ENCODE results near the gene PDXP.
"Not testable (repeated sequence)": the region's sequence is repeated elsewhere in the genome, so short reads cannot be mapped to it uniquely, and the experiment has no call there.

PDXP gene

GRCh38 chr22:37647317-37647716 lies 11.2 kb upstream of the PDXP start:
- DNase-seq (ENCODE audit: low read depth), result no peak

GRCh38 chr22:37647928-37648327 lies 10.6 kb upstream of the PDXP start:
- DNase-seq (ENCODE audit: low read depth), result no peak

DNA sequence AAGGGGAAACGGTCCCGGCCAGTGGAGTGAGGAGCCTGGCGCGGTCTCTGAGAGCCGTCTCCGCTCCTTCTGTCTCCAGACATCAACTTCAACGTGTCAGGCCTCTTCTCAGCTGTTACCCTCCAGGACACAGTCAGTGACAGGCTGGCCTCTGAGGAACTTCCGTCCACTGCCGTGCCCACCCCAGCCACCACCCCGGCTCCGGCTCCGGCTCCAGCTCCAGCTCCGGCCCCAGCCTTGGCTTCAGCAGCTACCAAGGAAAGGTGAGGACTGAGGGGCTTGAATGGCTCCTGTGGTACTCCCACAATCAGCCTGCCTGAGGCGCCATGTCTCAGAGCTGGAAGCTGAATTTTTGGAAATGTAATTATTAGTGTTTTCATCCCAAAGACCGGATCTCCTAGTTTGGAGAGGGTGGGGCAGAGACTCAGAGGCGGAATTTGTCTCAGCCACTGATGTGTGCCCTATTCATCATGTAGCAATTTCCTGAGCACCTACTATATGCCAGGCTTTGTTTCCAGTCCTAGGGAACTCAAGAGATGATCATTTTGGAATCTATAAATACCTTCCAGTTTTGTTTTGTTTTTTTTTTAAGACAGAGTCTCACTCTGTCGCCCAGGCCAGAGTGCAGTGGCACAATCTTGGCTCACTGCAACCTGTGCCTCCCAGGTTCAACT lies 7.9 kb upstream of the PDXP start:
- DNase-seq (ENCODE audit: low read depth), result no peak

DNA sequence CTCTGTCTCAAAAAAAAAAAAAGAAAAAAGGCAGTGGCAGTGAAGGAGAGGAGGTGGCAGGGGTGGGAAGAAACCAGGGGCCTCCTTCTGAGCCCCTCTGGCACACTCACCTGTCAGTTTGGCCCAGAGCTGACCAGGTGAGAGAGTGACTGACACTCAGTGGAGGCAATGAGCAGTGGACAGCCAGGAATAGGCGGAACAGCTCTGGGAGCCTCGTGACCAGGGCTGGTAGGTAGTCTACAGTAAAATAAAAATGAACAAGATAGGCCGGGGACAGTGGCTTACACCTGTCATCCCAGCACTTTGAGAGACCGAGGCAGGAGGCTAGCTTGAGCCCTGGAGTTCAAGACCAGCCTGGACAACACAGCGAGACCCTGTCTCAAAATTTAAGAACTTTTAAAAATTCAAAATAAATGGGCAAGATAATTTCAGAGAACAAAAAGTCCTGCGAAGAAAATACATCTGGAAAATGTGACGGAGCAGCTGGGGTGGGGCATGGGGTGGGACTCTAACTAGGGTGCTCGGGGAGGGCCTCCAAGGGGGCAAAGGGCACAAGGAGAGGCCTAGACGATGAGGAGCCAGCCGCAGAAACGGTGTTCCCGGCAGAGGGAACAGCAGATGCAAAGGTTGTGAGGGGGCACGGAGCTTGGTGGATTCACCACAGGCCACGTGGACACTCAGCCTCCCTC lies 3.8 kb upstream of the PDXP start:
- DNase-seq (ENCODE audit: low read depth), result no peak

DNA sequence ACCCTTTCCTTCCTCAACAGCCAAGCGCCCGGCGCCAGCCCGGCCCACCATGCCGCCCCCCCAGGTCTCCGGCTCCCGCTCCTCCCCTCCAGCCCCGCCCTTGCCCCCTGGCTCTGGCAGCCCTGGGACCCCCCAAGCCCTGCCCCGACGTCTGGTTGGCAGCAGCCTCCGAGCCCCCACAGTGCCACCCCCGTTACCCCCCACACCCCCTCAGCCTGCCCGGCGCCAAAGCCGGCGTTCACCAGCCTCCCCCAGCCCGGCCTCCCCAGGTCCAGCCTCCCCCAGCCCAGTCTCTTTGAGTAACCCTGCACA lies 3.3 kb upstream of the PDXP start:
- no peak for DNase-seq (ENCODE audit: low read depth)

DNA sequence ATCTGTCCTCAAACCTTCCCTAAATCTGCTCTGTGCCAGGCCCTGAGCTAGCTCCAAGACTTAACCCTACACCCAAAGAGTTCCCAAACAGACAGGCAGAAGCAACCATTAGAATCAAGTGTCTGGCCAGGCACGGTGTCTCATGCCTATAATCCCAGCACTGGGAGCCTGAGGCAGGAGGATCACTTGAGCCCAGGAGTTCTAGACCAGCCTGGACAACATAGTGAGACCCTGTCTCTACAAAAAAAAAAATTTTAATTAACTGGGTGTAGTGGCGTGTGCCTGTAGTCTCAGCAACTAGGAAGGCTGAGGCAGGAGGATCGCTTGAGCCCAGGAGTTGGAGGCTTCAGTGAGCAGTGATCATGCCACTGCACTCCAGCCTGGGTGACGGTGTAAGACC lies 1.9 kb upstream of the PDXP start:
- not testable (repeated sequence) for DNase-seq (ENCODE audit: low read depth)

DNA sequence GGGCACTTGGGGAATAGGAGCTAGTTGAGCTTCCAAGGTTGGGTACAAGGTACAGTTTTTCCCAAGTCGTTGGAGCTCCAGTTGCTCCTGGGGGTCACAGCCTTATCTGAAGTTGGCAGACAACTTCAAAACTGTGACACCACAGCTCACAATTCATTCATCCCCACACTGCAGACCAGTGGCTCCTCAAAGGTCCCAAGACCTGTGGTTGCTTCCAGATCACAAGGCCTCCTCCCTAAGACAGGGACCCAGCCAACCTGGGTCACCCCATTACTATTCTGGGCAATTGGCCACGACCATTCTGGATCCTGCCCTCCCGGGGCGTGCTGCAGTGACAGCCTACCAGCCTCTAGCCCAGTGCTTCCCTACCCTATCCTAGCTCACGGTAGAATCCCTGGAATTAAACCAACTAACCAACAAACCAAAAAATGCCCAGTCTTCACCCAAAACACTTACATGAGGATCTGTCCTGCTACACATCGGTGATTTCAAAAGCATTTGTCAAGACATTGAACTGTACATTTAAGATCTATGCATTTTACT lies 862 bp upstream of the PDXP start:
- DNase-seq (ENCODE audit: low read depth), result no peak

GRCh38 chr22:37659066-37659896 lies 758 bp downstream of the PDXP start:
- no peak for DNase-seq (ENCODE audit: low read depth)

- DNase-seq (ENCODE audit: low read depth), result no peak
These were observed 1.6 kb downstream of the PDXP start for GRCh38 chr22:37659897-37660708.

- DNase-seq (ENCODE audit: low read depth), result no peak
These were observed 2.2 kb downstream of the PDXP start for GRCh38 chr22:37660709-37661045.

DNA sequence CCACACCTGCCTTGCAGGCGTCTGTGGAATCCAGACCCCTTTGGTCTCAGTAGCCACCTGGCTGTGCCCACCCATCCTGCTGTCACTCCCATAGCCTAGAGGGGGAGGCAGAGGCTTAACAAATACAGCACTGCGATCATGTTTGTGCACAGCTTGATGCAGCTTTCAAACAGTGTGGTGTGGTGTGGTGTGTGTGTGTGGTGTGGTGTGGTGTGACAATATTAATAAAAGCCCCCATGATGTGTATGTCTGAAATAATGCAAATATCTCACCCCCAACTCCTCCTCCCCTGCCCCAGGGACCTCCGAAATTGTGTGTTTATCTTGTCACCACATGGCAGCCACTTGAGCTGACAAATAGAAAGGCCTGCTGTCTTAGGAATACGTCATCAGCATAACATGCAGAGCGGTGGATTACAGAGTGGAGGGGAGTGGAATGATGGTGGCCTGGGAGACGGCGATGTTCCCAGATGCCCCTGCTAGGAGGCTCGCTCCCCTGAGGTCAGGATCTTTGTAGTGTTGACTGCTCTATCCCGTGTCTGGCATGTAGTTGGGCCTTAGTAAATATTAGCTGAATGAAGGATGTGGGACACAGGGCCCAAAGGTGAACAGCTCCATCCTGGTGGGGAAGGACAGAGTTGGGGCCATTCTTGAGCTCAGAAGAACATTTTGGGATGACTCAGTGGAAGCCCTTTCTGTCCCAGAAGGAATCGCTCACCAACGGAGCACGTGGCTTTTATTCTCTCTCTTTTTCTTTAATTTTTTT lies 2.8 kb downstream of the PDXP start:
- no peak for DNase-seq (ENCODE audit: low read depth)

DNA sequence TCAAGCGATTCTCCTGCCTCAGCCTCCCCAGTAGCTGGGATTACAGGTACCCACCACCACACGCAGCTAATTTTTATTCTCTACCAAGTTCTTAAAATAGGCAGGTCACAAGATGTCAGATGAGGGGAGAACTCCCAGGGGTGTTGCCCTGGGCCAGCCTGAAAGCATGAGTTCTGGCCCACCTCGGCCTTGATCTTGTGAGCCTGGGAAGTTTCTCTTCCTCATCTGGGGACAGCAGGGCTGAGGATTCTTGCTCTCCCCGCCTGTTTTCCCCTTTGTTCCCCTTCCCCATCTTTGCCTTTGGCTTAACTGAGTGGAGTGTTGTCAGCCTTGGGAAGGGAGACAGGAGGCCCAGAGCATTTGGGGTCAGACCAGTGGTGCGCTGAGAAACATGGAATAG lies 3.5 kb downstream of the PDXP start:
- no peak for DNase-seq (ENCODE audit: low read depth)

DNA sequence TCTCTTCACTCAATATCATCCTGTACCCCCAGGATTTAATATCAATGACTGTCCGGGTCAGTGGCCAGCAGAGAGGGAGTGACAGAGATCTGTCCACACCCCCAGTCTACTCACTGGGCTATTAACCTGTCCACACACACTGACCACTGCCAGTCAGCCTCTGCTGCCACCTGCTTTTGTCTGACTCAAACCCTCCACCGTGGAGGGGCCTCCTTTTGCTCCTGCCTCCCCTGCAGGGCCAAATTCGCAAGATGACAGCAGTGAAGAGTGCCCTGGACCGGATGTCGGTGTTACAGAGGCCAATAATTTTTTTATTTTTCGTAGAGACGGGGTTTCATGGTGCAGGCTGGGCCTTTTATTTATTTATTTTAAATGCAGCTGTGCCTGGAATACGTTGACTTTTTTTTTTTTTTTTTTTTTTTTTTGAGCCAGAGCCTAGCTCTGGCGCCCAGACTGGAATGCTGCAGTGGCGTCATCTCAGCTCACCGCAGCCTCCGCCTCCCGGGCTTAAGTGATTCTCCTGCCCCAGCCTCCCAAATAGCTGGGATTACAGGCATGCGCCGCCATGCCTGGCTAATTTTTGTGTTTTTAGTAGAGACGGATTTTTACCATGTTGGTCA lies 5.1 kb downstream of the PDXP start:
- no peak for DNase-seq (ENCODE audit: low read depth)

GRCh38 chr22:37664249-37665101 lies 6.0 kb downstream of the PDXP start:
- DNase-seq (ENCODE audit: low read depth), result no peak

- no peak for DNase-seq (ENCODE audit: low read depth)
These were observed 7.0 kb downstream of the PDXP start for GRCh38 chr22:37665487-37665886.

- no peak for DNase-seq (ENCODE audit: low read depth)
These were observed 11.1 kb downstream of the PDXP start for GRCh38 chr22:37669586-37669985.

DNA sequence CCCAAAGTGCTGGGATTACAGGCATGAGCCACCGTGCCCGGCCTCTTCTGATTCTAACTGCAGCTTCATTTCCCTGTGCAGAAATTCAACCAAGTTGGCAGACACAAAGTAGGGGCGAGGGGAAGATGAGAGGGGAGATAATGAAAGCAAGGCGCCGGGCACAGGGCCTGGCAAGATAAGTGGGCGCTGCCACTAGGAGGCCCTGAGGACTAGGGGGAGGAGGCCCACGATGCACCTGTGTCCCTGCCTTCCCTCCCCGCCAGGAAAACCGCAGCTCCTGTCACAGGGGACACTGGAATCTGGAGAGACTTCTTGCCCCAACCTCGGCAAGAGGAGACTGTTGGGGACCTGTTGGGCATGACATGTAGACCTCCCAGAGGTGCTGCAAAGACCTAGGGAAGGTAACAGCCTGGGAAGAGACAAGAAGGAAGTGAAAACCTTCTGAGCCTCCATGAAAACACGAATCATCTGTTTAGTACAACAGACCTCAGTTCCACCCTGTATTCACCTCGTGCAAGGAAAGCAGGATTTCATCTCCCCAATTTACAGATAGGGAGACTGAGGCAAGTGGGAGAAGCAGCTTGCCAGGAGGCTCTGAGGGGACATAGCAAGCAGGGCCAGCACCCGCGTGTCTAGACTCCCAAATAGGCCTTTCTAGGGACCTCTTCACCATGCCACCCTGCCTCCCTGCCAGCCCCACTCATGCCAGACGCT lies 13.8 kb downstream of the PDXP start:
- DNase-seq (ENCODE audit: low read depth), result no peak

DNA sequence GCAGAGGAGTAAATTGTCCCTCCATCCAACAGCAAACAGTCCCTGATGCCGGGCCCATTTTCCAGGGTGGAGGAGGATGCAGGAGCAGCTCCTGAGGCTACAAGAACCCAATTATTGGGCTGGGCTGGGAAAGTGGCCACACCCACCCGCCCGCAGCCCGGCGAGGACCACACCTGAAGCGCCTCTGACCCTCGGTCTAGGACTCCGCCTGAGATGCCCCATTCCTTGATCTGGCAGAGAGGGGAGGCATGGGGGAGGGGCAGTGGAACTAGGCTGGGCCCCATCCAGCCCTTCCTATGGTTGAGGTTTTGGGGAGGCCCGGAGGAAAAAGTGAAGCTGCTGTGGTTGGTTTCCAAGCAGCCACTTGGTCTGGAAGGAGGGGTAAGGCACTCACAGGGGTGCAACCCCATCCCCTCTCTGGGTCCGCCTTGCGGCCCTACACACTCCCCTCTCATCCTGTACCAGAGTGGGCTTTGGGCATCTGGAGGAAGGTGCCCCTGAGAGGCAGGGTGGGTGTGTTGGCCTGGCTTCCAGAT lies 14.5 kb downstream of the PDXP start:
- DNase-seq (ENCODE audit: low read depth), result no peak

GRCh38 chr22:37674248-37674647 lies 15.7 kb downstream of the PDXP start:
- no peak for DNase-seq (ENCODE audit: low read depth)

Measured in activated T-cell treated with anti-CD3 and anti-CD28 coated beads for 24 hours (primary cell).